NCI-H82 (cell line): ENCODE results near the gene DRD4.
A peak's percentile ranks its signal among the peaks of the same experiment; 100 is the strongest.

Experiments used
- DNase-seq: peaks from one replicate; lab custom pipeline; 2025; lab: John Stamatoyannopoulos, UW

Gene DRD4

GRCh38 chr11:636511-637332 lies at the start of gene DRD4:
DRD4 (plus strand) TSS chr11:637269; CDS start chr11:637305, 36 bp downstream.
- no peak for DNase-seq

GRCh38 chr11:587546-587945 lies 49.5 kb upstream of the DRD4 start:
- no peak for DNase-seq

GRCh38 chr11:587978-588380 lies 49.1 kb upstream of the DRD4 start:
- no peak for DNase-seq

GRCh38 chr11:589798-590197 lies 47.3 kb upstream of the DRD4 start:
- DNase-seq, result no peak

- no peak for DNase-seq
These were observed 46.1 kb upstream of the DRD4 start for GRCh38 chr11:590997-591396.

GRCh38 chr11:592501-592900 lies 44.6 kb upstream of the DRD4 start:
- no peak for DNase-seq

DNA sequence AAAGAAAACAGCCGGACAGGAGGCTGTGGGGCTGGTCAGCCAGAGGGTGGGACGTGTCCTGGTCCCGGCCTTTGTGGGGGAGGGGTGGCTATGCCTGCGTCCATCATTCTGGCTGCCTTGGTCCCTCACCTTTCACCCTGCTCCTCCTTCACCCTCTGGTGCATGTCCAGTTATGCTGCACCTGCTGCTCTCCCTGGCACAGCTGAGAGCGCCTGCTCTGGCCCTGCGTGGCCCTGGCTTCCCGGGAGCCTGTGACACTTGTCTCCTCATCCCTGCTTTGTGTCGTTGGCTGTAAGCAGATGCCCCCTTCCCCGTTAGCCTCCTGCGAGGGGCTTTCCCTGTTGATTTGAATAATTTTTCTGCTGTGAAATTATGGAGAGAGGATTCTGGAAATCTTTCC lies 44.2 kb upstream of the DRD4 start:
- no peak for DNase-seq

DNA sequence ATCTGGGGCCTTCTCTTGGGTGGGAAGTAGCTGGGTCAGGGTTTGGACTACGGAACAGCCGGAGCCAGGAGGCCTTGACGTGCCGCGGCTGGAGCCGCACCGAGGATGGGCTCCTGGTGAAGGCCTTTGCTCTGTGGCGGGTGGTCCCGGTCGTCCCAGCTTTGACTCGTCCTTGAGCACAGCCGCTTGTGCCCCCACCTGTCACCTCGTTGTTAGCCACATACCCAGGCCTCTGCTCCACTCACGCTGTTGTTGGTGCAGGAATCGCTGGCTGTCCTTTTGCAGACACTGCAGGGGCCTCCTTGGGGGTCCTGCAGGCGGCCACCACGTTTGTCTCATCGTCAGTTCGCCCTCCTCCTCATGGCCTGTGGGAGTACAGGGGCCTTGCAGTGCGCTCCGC lies 43.7 kb upstream of the DRD4 start:
- DNase-seq, result no peak

GRCh38 chr11:595400-595799 lies 41.7 kb upstream of the DRD4 start:
- DNase-seq, result no peak

- no peak for DNase-seq
These were observed 40.7 kb upstream of the DRD4 start for GRCh38 chr11:596374-596773.

GRCh38 chr11:597166-597725 lies 39.8 kb upstream of the DRD4 start:
- DNase-seq, result peak; percentile 6

DNA sequence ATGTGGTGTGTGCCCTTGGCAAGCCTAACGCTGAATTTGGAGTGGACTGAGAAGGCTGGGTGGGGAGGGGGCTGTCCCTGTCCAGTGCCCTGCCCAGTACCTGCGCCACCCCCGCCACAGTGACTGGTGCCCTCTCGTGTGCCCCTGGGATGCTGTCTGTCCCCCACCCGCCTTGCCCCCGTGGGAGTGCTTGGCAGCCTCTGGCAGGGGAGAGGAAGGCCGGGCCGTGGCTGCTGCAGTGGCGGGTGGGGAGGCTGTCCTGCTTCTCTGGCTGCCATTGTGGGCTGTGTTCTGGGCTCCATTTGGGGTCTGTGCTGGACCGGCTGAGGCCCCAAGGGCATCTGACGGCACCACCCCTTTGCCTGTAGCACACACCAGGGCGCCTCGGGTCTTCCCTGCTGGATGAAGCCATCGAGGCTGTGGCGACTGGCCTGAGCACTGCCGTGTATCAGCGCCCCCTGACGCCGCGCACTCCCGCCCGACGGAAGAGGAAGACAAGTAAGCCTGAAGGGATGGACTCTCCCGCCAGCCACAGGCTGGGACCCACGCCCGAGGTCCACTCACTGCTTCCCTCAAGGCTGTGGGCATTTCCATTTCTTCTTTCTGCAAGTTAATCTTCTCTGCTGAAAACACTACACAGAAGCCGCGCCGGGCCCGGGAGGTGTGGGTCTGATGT lies 38.9 kb upstream of the DRD4 start:
- DNase-seq, result no peak

GRCh38 chr11:601573-602245 lies 35.4 kb upstream of the DRD4 start:
- DNase-seq, result no peak

- no peak for DNase-seq
These were observed 33.9 kb upstream of the DRD4 start for GRCh38 chr11:603154-603553.

GRCh38 chr11:605286-606129 lies 31.6 kb upstream of the DRD4 start:
- DNase-seq, result no peak

DNA sequence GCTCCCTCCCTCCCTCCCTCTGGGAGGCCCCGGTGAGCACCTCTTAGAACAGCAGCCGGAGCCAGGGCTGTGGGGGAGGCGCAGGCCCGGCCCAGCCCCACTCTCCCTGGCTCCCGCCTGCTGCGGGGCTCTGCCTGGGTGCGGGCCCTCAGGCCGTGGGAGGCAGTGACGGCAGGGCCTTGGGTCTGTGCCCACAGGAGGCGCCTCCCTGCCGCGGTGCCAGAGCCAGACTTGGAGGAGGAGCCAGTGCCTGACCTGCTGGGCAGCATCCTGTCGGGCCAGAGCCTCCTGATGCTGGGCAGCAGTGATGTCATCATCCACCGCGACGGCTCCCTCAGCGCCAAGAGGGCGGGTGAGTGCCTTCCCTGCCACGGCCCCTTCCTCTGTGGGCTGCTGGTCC lies 30.8 kb upstream of the DRD4 start:
- no peak for DNase-seq

- no peak for DNase-seq
These were observed 29.9 kb upstream of the DRD4 start for GRCh38 chr11:607020-607780.

DNA sequence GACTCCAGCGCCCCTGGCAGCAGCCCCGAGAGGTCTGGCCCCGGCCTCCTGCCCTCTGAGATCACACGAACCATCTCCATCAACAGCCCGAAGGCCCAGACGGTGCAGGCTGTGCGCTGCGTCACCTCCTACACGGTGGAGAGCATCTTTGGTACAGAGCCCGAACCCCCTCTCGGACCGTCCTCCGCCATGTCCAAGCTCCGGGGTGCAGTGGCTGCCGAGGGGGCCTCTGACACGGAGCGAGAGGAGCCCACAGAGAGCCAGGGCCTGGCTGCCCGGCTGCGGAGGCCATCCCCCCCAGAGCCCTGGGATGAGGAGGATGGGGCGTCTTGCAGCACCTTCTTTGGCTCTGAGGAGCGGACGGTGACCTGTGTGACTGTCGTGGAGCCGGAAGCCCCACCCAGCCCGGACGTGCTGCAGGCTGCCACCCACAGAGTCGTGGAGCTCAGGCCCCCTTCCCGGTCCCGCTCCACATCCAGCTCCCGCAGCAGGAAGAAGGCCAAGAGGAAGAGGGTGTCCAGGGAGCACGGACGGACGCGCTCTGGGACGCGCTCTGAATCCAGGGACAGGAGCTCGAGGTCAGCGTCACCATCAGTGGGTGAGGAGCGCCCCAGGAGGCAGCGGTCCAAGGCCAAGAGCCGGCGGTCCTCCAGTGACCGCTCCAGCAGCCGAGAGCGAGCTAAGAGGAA lies 29.0 kb upstream of the DRD4 start:
- DNase-seq, result no peak

DNA sequence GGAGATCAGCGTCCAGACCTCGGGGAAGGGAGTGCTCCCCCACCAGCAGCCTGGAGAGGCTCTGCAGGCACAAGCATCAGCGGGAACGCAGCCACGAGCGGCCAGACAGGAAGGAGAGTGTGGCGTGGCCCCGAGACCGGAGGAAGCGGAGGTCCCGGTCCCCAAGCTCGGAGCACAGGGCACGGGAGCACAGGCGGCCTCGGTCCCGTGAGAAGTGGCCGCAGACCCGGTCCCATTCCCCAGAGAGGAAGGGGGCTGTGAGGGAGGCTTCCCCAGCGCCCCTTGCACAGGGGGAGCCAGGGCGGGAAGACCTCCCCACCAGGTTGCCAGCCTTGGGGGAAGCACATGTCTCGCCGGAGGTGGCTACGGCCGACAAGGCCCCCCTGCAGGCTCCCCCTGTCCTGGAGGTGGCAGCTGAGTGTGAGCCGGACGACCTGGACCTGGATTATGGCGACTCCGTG lies 28.2 kb upstream of the DRD4 start:
- no peak for DNase-seq

- DNase-seq, result no peak
These were observed 27.7 kb upstream of the DRD4 start for GRCh38 chr11:609341-609811.
